ENCODE data around the gene DNAH1.

DNAH1 gene

GRCh38 chr3:52393959-52394670, 78.0 kb downstream of the DNAH1 start:
- DNase-seq: no peak

GRCh38 chr3:52394751-52395502, 78.8 kb downstream of the DNAH1 start:
- no peak for DNase-seq

- DNase-seq: no peak
Observed at GRCh38 chr3:52395503-52395865, 79.4 kb downstream of the DNAH1 start.

GRCh38 chr3:52396011-52396906, 80.1 kb downstream of the DNAH1 start:
- no peak for DNase-seq

- DNase-seq: no peak
Observed at GRCh38 chr3:52396907-52397591, 80.9 kb downstream of the DNAH1 start.

- no peak for DNase-seq
Observed at GRCh38 chr3:52397676-52398399, 81.7 kb downstream of the DNAH1 start.

- no peak for DNase-seq
Observed at GRCh38 chr3:52398670-52399081, 82.6 kb downstream of the DNAH1 start.

- DNase-seq: no peak
Observed at GRCh38 chr3:52399131-52399530, 83.0 kb downstream of the DNAH1 start.

GRCh38 chr3:52399593-52399992, 83.5 kb downstream of the DNAH1 start:
- DNase-seq: no peak

GRCh38 chr3:52400275-52400793, 84.2 kb downstream of the DNAH1 start:
- no peak for DNase-seq

- no peak for DNase-seq
Observed at GRCh38 chr3:52401021-52401420, 84.9 kb downstream of the DNAH1 start.

GRCh38 chr3:52401551-52401950, 85.4 kb downstream of the DNAH1 start:
- no peak for DNase-seq

- DNase-seq: no peak
Observed at GRCh38 chr3:52402101-52402521, 86.0 kb downstream of the DNAH1 start.

GRCh38 chr3:52402706-52403270, 86.7 kb downstream of the DNAH1 start:
- no peak for DNase-seq

GRCh38 chr3:52403271-52403841, 87.2 kb downstream of the DNAH1 start:
- DNase-seq: no peak

- DNase-seq: no peak
Observed at GRCh38 chr3:52403955-52404354, 87.8 kb downstream of the DNAH1 start.

GRCh38 chr3:52404391-52404790, 88.3 kb downstream of the DNAH1 start:
- DNase-seq: no peak

GRCh38 chr3:52405066-52405465, 88.9 kb downstream of the DNAH1 start:
- DNase-seq: no peak

GRCh38 chr3:52405601-52406110, 89.5 kb downstream of the DNAH1 start:
- DNase-seq: no peak

GRCh38 chr3:52406231-52406661, 90.1 kb downstream of the DNAH1 start:
- DNase-seq: no peak

All from NCI-H1048 (cell line).